ENCODE data around the gene CELF6.

- TF ChIP-seq CTCF (IDR thresholded peaks at IDR 0.05) (no peak), POLR2A (IDR thresholded peaks at IDR 0.05) (no peak), POLR2AphosphoS5 (IDR thresholded peaks at IDR 0.05) (no peak), EP300 (IDR thresholded peaks at IDR 0.05) (no peak)
Measured at GRCh38 chr15:72345280-72345679, 25.3 kb upstream of the CELF6 start.

All from suprapubic skin (tissue), 4 donors.